CD4-positive, alpha-beta T cell treated with Interferon alpha-2 for 1 hour (primary cell): Measurements from ENCODE around the gene CRTAC1.
A peak's percentile ranks its signal among the peaks of the same experiment; 100 is the strongest.
"Not testable (repeated sequence)": the region's sequence is repeated elsewhere in the genome, so short reads cannot be mapped to it uniquely, and the experiment has no call there.

Experiments used
- DNase-seq, 2 donors: peaks; one replicate each; pipeline ENCODE4 v3.0.0-alpha.2; 2020 to 2022

Gene CRTAC1

GRCh38 chr10:97865488-97865887 is 164.9 kb downstream of the CRTAC1 start:
- DNase-seq: no peak

- no peak for DNase-seq
Measured at GRCh38 chr10:97863808-97864207, 166.6 kb downstream of the CRTAC1 start.

GRCh38 chr10:97861924-97862323 is 168.5 kb downstream of the CRTAC1 start:
- DNase-seq: no peak

GRCh38 chr10:97861097-97861750 is 169.2 kb downstream of the CRTAC1 start:
- DNase-seq: no peak

- DNase-seq: peak in 1 of 2 donors; percentile 12
Measured at GRCh38 chr10:97858001-97858439, 172.4 kb downstream of the CRTAC1 start.

- DNase-seq: no peak
Measured at GRCh38 chr10:97854743-97855142, 175.7 kb downstream of the CRTAC1 start.

GRCh38 chr10:97852840-97853405 is 177.5 kb downstream of the CRTAC1 start:
- DNase-seq: no peak

GRCh38 chr10:97852277-97852676 is 178.1 kb downstream of the CRTAC1 start:
- DNase-seq: no peak

GRCh38 chr10:97851341-97852001 is 178.9 kb downstream of the CRTAC1 start:
- peak in 1 of 2 donors; percentile 53 for DNase-seq

GRCh38 chr10:97850446-97850845 is 180.0 kb downstream of the CRTAC1 start:
- peak in 1 of 2 donors; percentile 43 for DNase-seq

- DNase-seq: peak; percentile 35 to 69
Measured at GRCh38 chr10:97849687-97850402, 180.6 kb downstream of the CRTAC1 start, which contains the start of gene GOLGA7B. Gene GOLGA7B (plus strand): TSS chr10:97849843. CDS start chr10:97850304, 461 bp downstream.

GRCh38 chr10:97849103-97849686 is 181.2 kb downstream of the CRTAC1 start:
- DNase-seq: peak; percentile 17 to 51

- DNase-seq: no peak
Measured at GRCh38 chr10:97844678-97845077, 185.7 kb downstream of the CRTAC1 start.

GRCh38 chr10:97843972-97844371 is 186.4 kb downstream of the CRTAC1 start:
- not testable (repeated sequence) for DNase-seq

- no peak for DNase-seq
Measured at GRCh38 chr10:97843281-97843671, 187.1 kb downstream of the CRTAC1 start.

- DNase-seq: no peak
Measured at GRCh38 chr10:97842656-97843280, 187.7 kb downstream of the CRTAC1 start.

GRCh38 chr10:97842114-97842513 is 188.3 kb downstream of the CRTAC1 start:
- not testable (repeated sequence) for DNase-seq

- DNase-seq: not testable (repeated sequence)
Measured at GRCh38 chr10:97841166-97841565, 189.3 kb downstream of the CRTAC1 start.

GRCh38 chr10:97838091-97838490 is 192.3 kb downstream of the CRTAC1 start:
- no peak for DNase-seq

GRCh38 chr10:97836446-97836845 is 194.0 kb downstream of the CRTAC1 start:
- DNase-seq: no peak

- DNase-seq: no peak
Measured at GRCh38 chr10:97831259-97831658, 199.2 kb downstream of the CRTAC1 start.

GRCh38 chr10:97830064-97830463 is 200.4 kb downstream of the CRTAC1 start:
- no peak for DNase-seq
